GM19468 (cell line): Measurements from ENCODE around the gene CDCA5.

Source experiments
- ATAC-seq: cut with Tn5 transposase; IDR thresholded peaks from one replicate; pipeline ENCODE4 v1.9.1; 2021; ENCODE audit warnings: mild to moderate bottlenecking, moderate library complexity, moderate number of reproducible peaks; ENCODE audit not compliant: unreplicated experiment; ENCODE audit errors: extremely low read depth

CDCA5 gene

GRCh38 chr11:65078151-65078550 is 5.7 kb downstream of the CDCA5 start:
- no peak for ATAC-seq

GRCh38 chr11:65077451-65077850 is 6.4 kb downstream of the CDCA5 start:
- no peak for ATAC-seq

- no peak for ATAC-seq
Measured at GRCh38 chr11:65072631-65072966, 11.2 kb downstream of the CDCA5 start.

GRCh38 chr11:65071907-65072630 is 11.8 kb downstream of the CDCA5 start:
- ATAC-seq: no peak

- no peak for ATAC-seq
Measured at GRCh38 chr11:65069217-65069616, 14.6 kb downstream of the CDCA5 start.

- no peak for ATAC-seq
Measured at GRCh38 chr11:65067446-65067845, 16.4 kb downstream of the CDCA5 start.

GRCh38 chr11:65066805-65067291 is 17.0 kb downstream of the CDCA5 start:
- no peak for ATAC-seq

GRCh38 chr11:65066315-65066714 is 17.5 kb downstream of the CDCA5 start:
- ATAC-seq: no peak

GRCh38 chr11:65065851-65066250 is 18.0 kb downstream of the CDCA5 start:
- no peak for ATAC-seq

GRCh38 chr11:65064847-65065240 is 19.0 kb downstream of the CDCA5 start:
- no peak for ATAC-seq

GRCh38 chr11:65063532-65063931 is 20.3 kb downstream of the CDCA5 start:
- no peak for ATAC-seq

- no peak for ATAC-seq
Measured at GRCh38 chr11:65060913-65061408, 22.9 kb downstream of the CDCA5 start.

- ATAC-seq: no peak
Measured at GRCh38 chr11:65059959-65060824, 23.6 kb downstream of the CDCA5 start.

- no peak for ATAC-seq
Measured at GRCh38 chr11:65059523-65059922, 24.3 kb downstream of the CDCA5 start.

GRCh38 chr11:65058419-65059054 is 25.3 kb downstream of the CDCA5 start, which contains the start of gene NAALADL1:
Gene NAALADL1 (minus strand): TSS chr11:65058553. CDS start chr11:65058521, 32 bp downstream.
- ATAC-seq: no peak

GRCh38 chr11:65058012-65058411 is 25.8 kb downstream of the CDCA5 start:
- ATAC-seq: no peak

- ATAC-seq: no peak
Measured at GRCh38 chr11:65057526-65057925, 26.3 kb downstream of the CDCA5 start.

GRCh38 chr11:65056999-65057398 is 26.8 kb downstream of the CDCA5 start:
- ATAC-seq: no peak

GRCh38 chr11:65055538-65055937 is 28.3 kb downstream of the CDCA5 start:
- no peak for ATAC-seq

- no peak for ATAC-seq
Measured at GRCh38 chr11:65053827-65054508, 29.9 kb downstream of the CDCA5 start.
